Keratinocyte (primary cell): ENCODE results near the gene ATE1. TPM values are rescaled to one million over a fixed set of nuclear protein-coding genes. Genes with fewer than 3 reads are reported as not detected.

Source experiments
- DNase-seq: peaks from one replicate; pipeline ENCODE4 v3.0.0-alpha.2; 2011; ENCODE audit warnings: low read depth, missing footprints, low spot score
- FAIRE-seq: peaks from 2 replicates; lab custom pipeline; 2011; peaks lifted over from hg19 to GRCh38; lab: Jason Lieb, UNC
- H2AFZ ChIP-seq: 2 replicates; pipeline ENCODE4 v1.6.0; 2012; ENCODE audit warnings: low read length, control low read depth, inconsistent platforms; ENCODE audit not compliant: control insufficient read depth
- H3K27ac ChIP-seq: 2 replicates; pipeline ENCODE4 v1.5.1; 2011; ENCODE audit warnings: low read length; ENCODE audit not compliant: control insufficient read depth, insufficient read depth
- H3K27me3 ChIP-seq: 3 replicates; pipeline ENCODE4 v1.6.0; 2011; ENCODE audit warnings: low read length; ENCODE audit not compliant: control insufficient read depth, insufficient read depth; ENCODE audit errors: extremely low read depth
- H3K36me3 ChIP-seq, 2 experiments: 2 replicates in 1 of 2; 3 replicates in 1 of 2; pipeline ENCODE4 v1.5.1; 2011; ENCODE audit warnings: low read length in 2 of 2, mild to moderate bottlenecking in 1 of 2; ENCODE audit not compliant: control insufficient read depth in 2 of 2, insufficient read depth in 2 of 2; ENCODE audit errors: extremely low read depth in 1 of 2
- H3K4me1 ChIP-seq: 3 replicates; pipeline ENCODE4 v1.5.1; 2011; ENCODE audit warnings: low read length; ENCODE audit not compliant: control insufficient read depth, insufficient read depth; ENCODE audit errors: extremely low read depth
- H3K4me2 ChIP-seq: 3 replicates; pipeline ENCODE4 v1.6.0; 2011; ENCODE audit warnings: low read depth, low read length; ENCODE audit not compliant: control insufficient read depth, insufficient read depth; ENCODE audit errors: extremely low read depth
- H3K4me3 ChIP-seq, 3 experiments: fragments of 200-600 bp in 1 of 3; sonication (generic) in 1 of 3; 2 replicates in 2 of 3; 3 replicates in 1 of 3; pipeline ENCODE4 v1.5.1; 2011 to 2016; ENCODE audit warnings: low read length in 3 of 3, mild to moderate bottlenecking in 3 of 3, control low read depth in 2 of 3, inconsistent platforms in 1 of 3, low read depth in 1 of 3, mixed read lengths in 1 of 3, mixed run types in 1 of 3, moderate library complexity in 1 of 3; ENCODE audit not compliant: control insufficient read depth in 2 of 3, insufficient read depth in 2 of 3; ENCODE audit errors: extremely low read depth in 1 of 3
- H3K79me2 ChIP-seq: 2 replicates; pipeline ENCODE4 v1.6.0; 2012; ENCODE audit warnings: low read length; ENCODE audit not compliant: control insufficient read depth, insufficient read depth
- H3K9ac ChIP-seq: 3 replicates; pipeline ENCODE4 v1.6.0; 2011; ENCODE audit warnings: low read length; ENCODE audit not compliant: control insufficient read depth, insufficient read depth; ENCODE audit errors: extremely low read depth
- H3K9me1 ChIP-seq: 3 replicates; pipeline ENCODE4 v1.6.0; 2011; ENCODE audit warnings: low read length; ENCODE audit not compliant: control insufficient read depth, insufficient read depth; ENCODE audit errors: extremely low read depth
- H3K9me3 ChIP-seq: 2 replicates; pipeline ENCODE4 v1.5.1; 2012; ENCODE audit warnings: low read depth, low read length; ENCODE audit not compliant: control insufficient read depth
- H4K20me1 ChIP-seq: 3 replicates; pipeline ENCODE4 v1.6.0; 2011; ENCODE audit warnings: low read length; ENCODE audit not compliant: control insufficient read depth, insufficient read depth; ENCODE audit errors: extremely low read depth
- EZH2 ChIP-seq: IDR thresholded peaks from one replicate; pipeline ENCODE4 v1.6.1; 2012; ENCODE audit warnings: inconsistent platforms, mild to moderate bottlenecking, low read length, moderate library complexity
- dilution Hi-C: fragments of 300-500 bp; cut with MboI; formaldehyde crosslinking; loops from one replicate; pipeline ENCODE4 v1.7.0; 2020; ENCODE audit warnings: low sequenced_read_pairs; ENCODE audit not compliant: extremely low pct_ligation_motif_present
- polyA plus RNA-seq, 5 experiments: library from polyadenylated mRNA; depleted of rRNA in 3 of 5; stranded (reverse) in 3 of 5; stranded (forward) in 1 of 5; unstranded in 1 of 5; fragments of >200 nt; gene quantifications; 1 replicate in 1 of 5; 2 replicates in 3 of 5; 3 replicates in 1 of 5; pipeline versions ENCODE4 v1.2.1 to v1.2.3, GENCODE V29; 2011 to 2012; ENCODE audit warnings: missing spikeins in 2 of 5, low read depth in 1 of 5, low replicate concordance in 1 of 5
- TF ChIP-seq, protein P1 (sequence below), 3 experiments: IDR thresholded peaks in 1 of 3; conservative IDR thresholded peaks in 1 of 3; optimal IDR thresholded peaks in 1 of 3; 2 replicates in 2 of 3; 3 replicates in 1 of 3; pipeline versions ENCODE3 to v1.5.1; 2011; ENCODE audit warnings: low read length in 3 of 3, mild to moderate bottlenecking in 3 of 3, moderate library complexity in 2 of 3, control low read depth in 1 of 3, inconsistent platforms in 1 of 3; ENCODE audit not compliant: insufficient read depth in 2 of 3; ENCODE audit errors: extremely low read depth in 1 of 3

The ATE1 gene
- polyA plus RNA-seq, 1 donor (not counting 4 experiments of a cell fraction or from before 2014, with no cell fraction given): 14.9 TPM

DNA sequence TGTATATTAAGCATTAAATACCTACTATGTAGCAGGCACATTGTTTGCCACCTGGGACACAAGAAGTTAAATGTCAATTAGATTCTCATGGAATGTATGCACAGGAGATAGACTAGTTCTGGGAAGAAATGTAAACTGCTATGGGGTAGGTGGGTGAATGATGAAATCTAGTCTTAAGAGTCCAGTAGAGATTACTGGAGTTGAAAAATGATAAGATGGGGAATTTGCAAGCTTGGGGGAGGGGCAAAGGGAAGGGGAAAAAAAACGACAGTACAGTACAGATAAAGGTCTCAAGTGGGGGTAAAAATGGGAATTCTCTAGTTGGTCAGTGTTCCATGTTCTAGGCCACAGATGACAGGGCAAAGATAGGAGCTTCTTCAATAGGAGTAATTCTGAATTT lies 94.4 kb downstream of the ATE1 start:
- Histone ChIP-seq H3K4me2 (no peak overlapping the region), H3K27me3 (no peaks in the 10 kb centered on the region), H3K27ac (no peak overlapping the region), H3K9ac (no peak overlapping the region), H2AFZ (no peak overlapping the region), H3K9me1 (no peaks in the 10 kb centered on the region), H3K9me3 (no peaks in the 10 kb centered on the region), H4K20me1 (no peaks in the 10 kb centered on the region), H3K4me3 (no peak overlapping the region), H3K4me1 (no peaks in the 10 kb centered on the region), H3K36me3 (peaks cover 4 to 8% of the 10 kb centered on the region in 2 experiments), H3K79me2 (no peaks in the 10 kb centered on the region)
- DNase-seq (no peak), FAIRE-seq (no peak)
- dilution Hi-C loops: no loop called here
- no peak for TF ChIP-seq EZH2
- TF ChIP-seq, protein P1, sequence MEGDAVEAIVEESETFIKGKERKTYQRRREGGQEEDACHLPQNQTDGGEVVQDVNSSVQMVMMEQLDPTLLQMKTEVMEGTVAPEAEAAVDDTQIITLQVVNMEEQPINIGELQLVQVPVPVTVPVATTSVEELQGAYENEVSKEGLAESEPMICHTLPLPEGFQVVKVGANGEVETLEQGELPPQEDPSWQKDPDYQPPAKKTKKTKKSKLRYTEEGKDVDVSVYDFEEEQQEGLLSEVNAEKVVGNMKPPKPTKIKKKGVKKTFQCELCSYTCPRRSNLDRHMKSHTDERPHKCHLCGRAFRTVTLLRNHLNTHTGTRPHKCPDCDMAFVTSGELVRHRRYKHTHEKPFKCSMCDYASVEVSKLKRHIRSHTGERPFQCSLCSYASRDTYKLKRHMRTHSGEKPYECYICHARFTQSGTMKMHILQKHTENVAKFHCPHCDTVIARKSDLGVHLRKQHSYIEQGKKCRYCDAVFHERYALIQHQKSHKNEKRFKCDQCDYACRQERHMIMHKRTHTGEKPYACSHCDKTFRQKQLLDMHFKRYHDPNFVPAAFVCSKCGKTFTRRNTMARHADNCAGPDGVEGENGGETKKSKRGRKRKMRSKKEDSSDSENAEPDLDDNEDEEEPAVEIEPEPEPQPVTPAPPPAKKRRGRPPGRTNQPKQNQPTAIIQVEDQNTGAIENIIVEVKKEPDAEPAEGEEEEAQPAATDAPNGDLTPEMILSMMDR (optimal IDR thresholded peaks at IDR 0.05 in 1 of 3, IDR thresholded peaks at IDR 0.05 in 1 of 3, conservative IDR thresholded peaks at IDR 0.05 in 1 of 3; ENCODE audit: extremely low read depth in 1 of 3, insufficient read depth in 2 of 3, low read length in 3 of 3): no peak

GRCh38 chr10:121832647-121833046 lies 95.2 kb downstream of the ATE1 start:
- no peak for TF ChIP-seq EZH2
- TF ChIP-seq, protein P1 (optimal IDR thresholded peaks at IDR 0.05 in 1 of 3, IDR thresholded peaks at IDR 0.05 in 1 of 3, conservative IDR thresholded peaks at IDR 0.05 in 1 of 3; ENCODE audit: extremely low read depth in 1 of 3, insufficient read depth in 2 of 3, low read length in 3 of 3): no peak
- Histone ChIP-seq H3K9ac (no peak overlapping the region), H3K4me2 (no peak overlapping the region), H3K9me1 (no peaks in the 10 kb centered on the region), H3K79me2 (no peaks in the 10 kb centered on the region), H2AFZ (no peak overlapping the region), H3K4me1 (no peaks in the 10 kb centered on the region), H4K20me1 (no peaks in the 10 kb centered on the region), H3K36me3 (peaks cover 7 to 10% of the 10 kb centered on the region in 2 experiments), H3K27ac (no peak overlapping the region), H3K27me3 (no peaks in the 10 kb centered on the region), H3K4me3 (no peak overlapping the region), H3K9me3 (no peaks in the 10 kb centered on the region)
- no peak for FAIRE-seq
- dilution Hi-C loops: no loop called here
- no peak for DNase-seq
